NCI-H2171 (cell line): ENCODE measurements around the gene C1QTNF9.
"Not testable (repeated sequence)": the region's sequence is repeated elsewhere in the genome, so short reads cannot be mapped to it uniquely, and the experiment has no call there.

Experiments
- DNase-seq: peaks from one replicate; lab custom pipeline; 2025; lab: John Stamatoyannopoulos, UW

Gene C1QTNF9

DNA sequence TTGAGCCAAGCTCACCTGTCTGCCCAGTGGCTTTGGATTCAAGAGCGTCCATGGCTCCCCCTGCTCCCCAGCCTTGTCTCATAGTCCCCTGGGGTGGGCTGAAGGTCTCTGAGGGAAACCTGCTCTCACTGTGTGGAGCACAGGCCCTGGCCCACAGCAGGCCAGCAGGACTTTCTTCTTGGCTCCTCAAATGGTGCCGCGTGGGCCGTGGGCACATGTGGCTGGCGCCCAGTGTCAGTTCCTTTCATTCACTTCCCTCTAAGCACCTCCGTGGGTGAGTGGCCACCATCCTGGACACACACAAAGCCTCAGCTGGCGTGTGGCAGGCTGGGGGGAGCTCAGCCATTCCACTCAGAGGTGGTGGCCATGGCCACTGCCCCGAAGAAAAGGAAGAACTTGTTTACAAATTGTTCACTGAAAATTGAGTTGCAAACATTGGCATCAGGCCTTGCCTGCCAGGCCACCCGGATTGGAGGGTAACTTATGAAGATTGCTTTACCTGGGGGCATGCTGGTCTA is 53.1 kb downstream of the C1QTNF9 start:
- DNase-seq = no peak

DNA sequence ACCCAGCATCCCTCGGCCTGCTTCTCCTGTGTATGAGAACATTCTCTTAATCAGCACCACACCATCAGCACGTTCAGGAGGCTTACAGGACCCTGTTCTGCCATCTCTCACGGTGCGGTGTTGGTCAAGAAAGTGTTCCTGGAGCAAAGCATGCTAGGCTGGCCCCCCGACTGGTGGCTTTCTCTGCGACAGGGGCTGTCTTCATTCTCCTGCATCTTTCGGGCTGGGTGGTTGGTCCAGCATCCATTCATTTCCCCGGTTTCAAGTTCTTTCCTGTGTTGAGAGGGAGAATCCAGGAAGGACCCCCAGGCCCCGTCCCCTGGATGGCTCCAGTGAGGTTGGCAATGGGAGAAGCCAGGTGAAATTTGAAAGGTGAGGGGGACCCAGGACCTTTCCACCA is 55.8 kb downstream of the C1QTNF9 start:
- no peak for DNase-seq

GRCh38 chr13:24366315-24366714 is 56.9 kb downstream of the C1QTNF9 start:
- DNase-seq = not testable (repeated sequence)

DNA sequence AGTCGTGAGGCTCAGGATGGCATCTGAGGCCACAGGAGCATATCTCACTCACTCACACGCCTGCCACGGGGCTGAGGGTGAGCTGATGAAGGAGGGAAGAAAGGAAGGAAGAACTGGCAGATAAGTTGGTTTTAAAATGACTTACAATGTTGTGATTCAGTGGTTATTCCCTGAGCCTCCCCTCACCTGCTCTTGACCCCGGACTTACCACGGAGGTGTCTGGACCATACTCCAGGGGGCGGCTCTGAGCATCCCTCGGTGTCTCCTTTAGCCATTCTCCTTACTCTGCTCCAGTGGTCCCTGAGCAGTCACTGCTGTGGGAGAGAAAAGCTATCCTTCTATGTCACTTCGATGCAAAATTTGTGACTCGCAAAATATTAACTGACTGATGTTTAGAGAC is 61.9 kb downstream of the C1QTNF9 start:
- not testable (repeated sequence) for DNase-seq
